COLO829 (cell line): ENCODE results near the gene DAZ4.
"Not testable (repeated sequence)": the region's sequence is repeated elsewhere in the genome, so short reads cannot be mapped to it uniquely, and the experiment has no call there.

ENCODE experiments used
- DNase-seq: peaks from one replicate; pipeline ENCODE4 v3.0.0; 2012; ENCODE audit warnings: low spot score

The DAZ4 gene, protein sequence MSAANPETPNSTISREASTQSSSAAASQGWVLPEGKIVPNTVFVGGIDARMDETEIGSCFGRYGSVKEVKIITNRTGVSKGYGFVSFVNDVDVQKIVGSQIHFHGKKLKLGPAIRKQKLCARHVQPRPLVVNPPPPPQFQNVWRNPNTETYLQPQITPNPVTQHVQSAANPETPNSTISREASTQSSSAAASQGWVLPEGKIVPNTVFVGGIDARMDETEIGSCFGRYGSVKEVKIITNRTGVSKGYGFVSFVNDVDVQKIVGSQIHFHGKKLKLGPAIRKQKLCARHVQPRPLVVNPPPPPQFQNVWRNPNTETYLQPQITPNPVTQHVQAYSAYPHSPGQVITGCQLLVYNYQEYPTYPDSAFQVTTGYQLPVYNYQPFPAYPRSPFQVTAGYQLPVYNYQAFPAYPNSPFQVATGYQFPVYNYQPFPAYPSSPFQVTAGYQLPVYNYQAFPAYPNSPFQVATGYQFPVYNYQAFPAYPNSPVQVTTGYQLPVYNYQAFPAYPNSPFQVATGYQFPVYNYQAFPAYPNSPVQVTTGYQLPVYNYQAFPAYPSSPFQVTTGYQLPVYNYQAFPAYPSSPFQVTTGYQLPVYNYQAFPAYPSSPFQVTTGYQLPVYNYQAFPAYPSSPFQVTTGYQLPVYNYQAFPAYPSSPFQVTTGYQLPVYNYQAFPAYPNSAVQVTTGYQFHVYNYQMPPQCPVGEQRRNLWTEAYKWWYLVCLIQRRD

DNA sequence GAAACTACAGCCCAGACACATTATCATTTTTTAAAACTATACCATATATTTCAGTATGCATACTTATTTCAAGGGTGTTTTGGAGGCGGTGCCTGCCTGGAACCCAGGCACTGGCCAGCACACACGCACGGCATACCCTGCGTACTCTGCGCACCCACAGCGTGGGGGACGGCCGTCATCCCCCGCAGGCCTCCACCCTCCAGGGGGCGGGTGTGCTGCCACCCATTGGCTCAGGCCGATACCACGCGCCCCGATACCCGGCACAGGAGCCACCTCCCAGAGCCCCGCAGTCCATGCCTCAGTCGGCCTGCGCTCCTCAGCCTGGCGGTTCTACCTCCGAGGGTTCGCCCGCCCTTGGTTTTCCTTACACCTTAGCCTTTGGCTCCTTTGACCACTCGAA lies at the start of gene DAZ4:
DAZ4 (plus strand) TSS at position 301 of the 400 bp plus-strand sequence. CDS start 208 bp downstream, outside the sequence.
- DNase-seq = not testable (repeated sequence)

DNA sequence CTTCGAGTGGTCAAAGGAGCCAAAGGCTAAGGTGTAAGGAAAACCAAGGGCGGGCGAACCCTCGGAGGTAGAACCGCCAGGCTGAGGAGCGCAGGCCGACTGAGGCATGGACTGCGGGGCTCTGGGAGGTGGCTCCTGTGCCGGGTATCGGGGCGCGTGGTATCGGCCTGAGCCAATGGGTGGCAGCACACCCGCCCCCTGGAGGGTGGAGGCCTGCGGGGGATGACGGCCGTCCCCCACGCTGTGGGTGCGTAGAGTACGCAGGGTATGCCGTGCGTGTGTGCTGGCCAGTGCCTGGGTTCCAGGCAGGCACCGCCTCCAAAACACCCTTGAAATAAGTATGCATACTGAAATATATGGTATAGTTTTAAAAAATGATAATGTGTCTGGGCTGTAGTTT lies 20.4 kb upstream of the DAZ4 start, which contains the start of gene DAZ3:
DAZ3 (minus strand) TSS at position 101 of the 400 bp plus-strand sequence. CDS start 208 bp downstream, outside the sequence.
- DNase-seq = not testable (repeated sequence)

DNA sequence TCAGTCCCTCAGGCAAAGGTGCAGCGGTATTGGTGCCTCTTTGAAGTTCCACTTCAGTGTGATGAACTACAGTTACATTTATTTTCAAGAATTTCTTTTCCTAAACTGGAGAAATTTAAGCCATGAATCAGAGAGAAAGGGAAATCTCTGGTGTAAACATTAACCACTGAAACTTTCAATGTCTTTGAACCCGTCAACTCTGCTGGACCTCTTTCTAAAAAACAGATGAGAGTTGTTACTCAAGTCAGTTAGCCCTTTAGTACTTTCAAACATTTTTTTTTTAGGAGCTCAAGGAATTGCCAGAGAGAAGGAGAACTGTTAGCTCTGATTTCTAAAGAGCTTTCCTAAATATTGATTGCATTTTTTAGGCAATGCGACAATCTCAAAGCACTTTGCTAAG lies 11.9 kb upstream of the DAZ4 start:
- not testable (repeated sequence) for DNase-seq

DNA sequence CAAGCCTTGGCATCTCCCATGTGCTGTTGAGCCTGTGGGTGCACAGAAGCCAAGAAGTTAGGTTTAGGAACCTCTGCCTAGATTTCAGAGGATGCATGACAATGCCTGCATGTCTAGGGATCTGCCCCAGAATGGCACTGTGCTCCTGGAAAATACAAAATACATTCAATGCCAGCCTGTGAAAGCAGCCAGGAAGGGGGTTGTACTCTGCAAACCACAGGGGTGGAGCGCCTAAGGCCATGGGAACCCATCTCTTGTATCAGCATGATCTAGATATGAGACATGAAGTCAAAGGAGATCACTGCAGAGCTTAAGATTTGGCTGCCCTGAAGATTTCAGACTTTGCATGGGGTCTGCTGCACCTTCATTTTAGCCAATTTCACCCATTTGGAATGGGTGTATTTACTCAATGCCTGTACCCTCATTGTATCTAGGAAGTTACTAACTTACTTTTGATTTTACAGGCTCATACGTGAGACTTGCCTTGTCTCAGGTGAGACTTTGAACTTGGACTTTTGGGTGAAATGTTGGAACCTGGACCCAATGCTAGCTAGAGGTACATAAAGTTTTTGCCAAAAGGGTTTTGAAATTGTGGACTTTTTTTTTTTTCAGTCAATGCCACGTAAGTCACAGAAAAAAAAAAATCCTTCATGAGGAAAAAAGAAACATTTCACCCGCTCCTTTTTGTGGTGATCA lies 9.4 kb upstream of the DAZ4 start:
- DNase-seq = not testable (repeated sequence)

DNA sequence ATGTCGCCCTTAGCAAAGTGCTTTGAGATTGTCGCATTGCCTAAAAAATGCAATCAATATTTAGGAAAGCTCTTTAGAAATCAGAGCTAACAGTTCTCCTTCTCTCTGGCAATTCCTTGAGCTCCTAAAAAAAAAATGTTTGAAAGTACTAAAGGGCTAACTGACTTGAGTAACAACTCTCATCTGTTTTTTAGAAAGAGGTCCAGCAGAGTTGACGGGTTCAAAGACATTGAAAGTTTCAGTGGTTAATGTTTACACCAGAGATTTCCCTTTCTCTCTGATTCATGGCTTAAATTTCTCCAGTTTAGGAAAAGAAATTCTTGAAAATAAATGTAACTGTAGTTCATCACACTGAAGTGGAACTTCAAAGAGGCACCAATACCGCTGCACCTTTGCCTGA lies 8.7 kb upstream of the DAZ4 start:
- not testable (repeated sequence) for DNase-seq
